ENCODE data around the gene ADAD2.
A peak's percentile ranks its signal among the peaks of the same experiment; 100 is the strongest.

Gene ADAD2

DNA sequence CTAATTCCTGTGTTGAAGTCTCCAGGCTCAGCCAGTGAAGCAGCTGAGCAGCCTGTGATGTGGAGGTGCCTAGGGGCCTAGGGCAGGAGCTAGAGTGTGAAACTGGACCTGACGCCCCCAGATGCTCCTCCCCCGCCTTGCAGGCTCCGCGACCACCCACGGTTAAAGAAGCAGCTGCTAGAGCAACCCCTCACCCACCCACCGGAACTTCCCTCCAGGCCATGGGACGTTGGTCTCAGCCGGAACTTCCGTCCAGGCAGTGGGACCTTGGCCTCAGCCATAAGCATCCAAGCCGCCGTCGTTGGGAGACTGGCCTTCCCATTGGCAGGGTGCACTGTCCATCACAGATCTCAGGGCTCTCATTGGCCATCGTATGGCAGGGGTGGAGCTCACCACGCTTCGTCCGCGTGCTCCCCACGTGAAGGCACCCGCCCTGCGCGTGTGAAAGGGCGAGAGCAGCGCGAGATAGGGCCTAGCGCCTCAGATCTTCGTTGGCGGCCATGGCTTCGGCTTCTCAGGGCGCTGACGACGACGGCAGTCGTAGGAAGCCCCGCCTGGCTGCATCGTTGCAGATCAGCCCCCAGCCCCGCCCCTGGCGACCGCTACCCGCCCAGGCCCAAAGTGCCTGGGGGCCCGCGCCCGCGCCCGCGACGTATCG, at the start of gene ADAD2:
Gene ADAD2 (plus strand): TSS at position 427 of the 658 bp plus-strand sequence. CDS start 74 bp downstream, at position 501.
- DNase-seq (ENCODE audit: low read depth): peak; percentile 28

DNA sequence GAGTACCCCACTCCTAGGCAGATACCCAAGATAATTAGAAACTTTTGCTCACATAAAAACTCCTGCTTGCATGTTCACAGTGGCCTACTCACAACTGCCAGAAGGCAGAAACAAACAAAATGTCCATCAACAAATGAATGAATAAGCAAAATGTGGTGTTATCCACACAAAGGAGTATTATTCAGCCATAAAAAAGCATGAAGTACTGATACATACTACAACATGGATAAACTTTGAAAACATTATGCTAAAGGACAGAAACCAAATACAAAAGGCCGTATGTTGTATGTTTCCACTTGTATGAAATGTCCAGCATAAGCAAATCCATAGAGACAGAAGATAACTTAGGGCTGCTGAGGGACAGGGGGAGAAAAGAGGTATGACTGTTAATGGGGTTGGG, 47.9 kb upstream of the ADAD2 start:
- no peak for DNase-seq (ENCODE audit: low read depth)

DNA sequence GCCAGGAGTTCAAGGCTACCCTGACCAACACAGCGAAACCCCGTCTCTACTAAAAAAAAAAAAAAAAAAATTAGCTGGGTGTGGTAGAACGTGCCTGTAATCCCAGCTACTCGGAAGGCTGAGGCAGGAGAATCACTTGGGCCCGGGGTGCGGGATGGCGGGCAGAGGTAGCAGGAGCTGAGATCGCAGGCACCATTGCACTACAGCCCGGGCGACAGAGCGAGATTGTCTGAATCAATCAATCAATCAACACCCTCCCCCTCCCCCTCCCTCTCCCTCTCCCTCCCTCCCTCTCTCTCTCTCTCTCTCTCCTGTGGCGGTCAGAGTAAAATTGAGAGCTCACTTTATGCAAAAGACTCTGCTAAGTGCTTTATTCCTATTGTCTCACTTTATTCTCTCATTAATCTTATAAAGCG, 47.2 kb upstream of the ADAD2 start:
- DNase-seq (ENCODE audit: low read depth): no peak

DNA sequence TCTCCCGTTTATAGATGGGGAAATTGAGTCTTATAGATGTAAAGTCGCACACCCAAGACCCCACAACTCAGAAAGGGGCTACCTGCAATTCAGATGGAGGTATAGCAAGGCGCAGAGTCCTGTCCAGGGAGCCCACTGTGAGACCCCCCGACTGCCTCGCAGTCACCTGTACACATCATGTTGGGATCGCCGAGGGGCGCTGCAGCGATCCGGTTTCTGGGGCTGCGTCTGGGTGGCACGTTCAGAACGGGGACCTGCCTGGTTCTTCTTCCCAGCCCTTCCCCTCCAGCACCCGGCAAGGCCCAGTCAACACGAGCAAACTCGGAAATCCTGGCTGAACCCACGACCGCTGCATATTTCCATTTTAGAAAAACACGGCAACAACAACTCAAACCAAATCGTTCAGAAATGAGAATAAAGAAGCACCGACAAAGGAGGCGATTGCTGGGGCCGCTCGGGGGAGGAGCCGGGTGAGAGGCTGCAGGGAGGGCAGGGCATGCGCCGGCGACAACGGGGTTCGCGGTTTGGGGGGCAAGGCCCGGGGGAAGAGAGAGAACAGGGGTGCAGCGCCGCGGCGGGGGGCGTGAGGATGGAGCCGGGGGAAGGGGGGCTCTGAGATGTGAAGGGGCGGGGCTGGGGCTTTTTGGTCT, 46.6 kb upstream of the ADAD2 start:
- DNase-seq (ENCODE audit: low read depth): peak; percentile 50

DNA sequence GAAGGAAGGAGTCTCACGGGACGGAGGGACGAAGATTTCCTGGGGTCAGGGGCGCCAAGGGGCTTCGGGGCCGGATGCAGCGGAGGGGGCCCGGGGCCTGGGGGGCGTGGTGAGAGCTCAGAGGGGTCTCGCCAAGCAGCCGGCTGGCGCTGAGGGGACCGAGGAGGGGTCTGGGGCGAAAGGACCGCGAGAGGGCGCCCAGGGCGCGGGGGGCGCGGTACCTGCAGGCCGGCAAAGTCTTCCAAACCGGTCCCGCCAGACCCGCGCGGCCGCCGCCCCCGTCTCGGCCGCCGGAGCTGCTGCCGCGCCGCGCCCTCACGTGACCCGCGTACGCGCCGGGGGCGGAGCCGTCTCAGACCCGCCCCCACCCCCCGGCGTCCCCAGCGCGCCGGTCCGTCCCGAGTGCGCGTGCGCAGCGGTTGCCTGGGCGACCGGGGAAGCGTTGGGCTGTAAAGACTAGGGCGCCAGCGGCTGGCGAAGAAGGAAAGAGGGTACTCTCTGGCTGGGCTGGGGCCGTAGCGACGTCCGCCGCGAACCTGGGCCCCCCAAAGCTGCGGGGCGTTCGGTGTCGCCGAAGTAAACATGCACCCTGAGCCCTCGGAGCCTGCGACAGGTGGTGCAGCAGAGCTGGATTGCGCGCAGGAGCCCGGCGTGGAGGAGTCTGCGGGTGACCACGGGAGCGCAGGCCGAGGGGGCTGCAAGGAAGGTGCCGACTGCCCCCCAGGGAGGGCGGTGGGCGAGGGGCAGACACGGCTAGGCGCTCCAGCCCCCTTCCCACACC, 45.9 kb upstream of the ADAD2 start, which contains the start of the genes DNAAF1 and HSDL1:
Gene DNAAF1 (plus strand): TSS at position 450 of the 781 bp plus-strand sequence. CDS start 133 bp downstream, at position 583.
Gene HSDL1 (minus strand): TSS at position 319 of the 781 bp plus-strand sequence. CDS start 13,856 bp downstream, outside the sequence.
- DNase-seq (ENCODE audit: low read depth): peak; percentile 90

DNA sequence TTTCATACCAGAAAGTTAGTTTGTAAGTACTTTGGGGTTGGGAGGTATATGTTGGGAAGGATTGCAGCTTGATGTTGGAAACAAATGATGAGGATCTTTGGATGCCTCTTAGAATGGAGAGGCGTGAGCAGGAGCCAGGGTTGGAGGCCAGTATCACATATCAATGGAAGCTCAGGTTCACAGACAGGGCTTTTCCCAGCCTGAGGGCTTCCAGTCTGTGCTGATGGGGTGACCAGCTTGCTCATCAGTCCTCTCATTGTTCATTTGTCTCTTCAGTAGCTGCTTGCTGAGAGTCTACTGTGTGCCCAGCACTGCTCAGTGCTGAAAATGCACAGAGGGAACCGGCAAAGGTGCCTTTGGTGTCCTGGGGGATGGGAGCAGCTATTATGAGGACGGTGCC, 40.0 kb upstream of the ADAD2 start:
- DNase-seq (ENCODE audit: low read depth): no peak

DNA sequence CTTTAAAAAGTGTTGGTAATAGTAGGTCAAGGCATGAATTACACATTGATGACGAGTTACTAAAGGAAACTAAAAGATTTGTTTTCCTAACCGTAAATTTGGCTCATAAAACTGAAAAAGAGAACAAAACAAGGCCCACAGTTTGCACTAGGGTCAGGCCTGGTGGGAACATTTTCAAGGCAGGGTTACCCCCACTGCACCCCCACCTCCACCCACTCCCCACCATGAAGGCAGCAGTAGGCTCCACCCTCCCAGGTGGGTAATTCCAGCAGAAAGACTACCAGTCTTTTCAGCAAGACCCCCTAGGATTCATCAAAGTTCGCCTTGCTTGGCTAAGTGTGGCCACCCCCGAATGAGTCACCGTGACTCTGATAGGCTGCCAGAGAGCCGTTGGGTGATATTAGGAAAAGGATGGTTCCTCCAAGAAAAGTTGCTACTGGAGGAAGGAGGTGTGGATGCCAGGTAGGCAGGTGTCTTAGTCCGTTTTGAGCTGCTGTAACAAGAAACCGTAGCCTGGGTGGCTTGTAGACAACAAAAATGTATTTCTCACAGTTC, 37.2 kb upstream of the ADAD2 start:
- peak; percentile 32 for DNase-seq (ENCODE audit: low read depth)

DNA sequence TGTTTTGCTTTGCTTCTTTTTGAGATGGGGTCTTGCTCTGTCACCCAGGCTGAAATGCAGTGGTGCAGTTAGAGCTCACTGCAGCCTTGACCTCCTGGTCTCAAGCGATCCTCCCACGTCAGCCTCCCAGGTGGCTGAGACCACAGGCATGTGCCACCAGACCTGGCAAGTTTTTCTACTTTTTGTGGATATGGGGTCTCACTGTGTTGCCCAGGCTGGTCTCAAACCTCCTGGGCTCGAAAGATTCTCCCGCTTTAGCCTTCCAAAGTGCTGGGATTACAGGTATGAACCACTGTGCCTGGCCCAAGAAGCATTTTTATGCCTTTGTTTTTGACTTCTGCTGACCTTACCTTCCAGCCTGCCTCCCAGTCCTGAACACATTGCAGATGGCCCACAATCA, 35.7 kb upstream of the ADAD2 start:
- no peak for DNase-seq (ENCODE audit: low read depth)

DNA sequence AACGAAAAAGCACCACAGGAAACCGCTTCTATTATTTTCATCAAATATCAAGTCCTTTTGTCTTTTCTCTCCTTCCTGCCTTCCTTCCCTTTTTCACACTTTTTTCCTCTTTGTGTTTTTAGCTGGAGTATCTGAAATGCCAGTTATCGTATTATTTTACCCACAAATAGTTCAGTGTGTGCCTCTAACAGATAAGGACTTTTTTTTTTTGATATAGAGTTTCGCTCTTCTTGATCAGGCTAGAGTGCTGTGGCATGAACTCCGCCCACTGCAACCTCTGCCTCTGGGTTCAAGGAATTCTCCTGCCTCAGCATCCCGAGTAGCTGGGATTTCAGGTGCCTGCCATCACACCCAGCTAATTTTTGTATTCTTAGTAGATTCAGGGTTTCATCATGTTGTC, 35.2 kb upstream of the ADAD2 start:
- DNase-seq (ENCODE audit: low read depth): no peak

DNA sequence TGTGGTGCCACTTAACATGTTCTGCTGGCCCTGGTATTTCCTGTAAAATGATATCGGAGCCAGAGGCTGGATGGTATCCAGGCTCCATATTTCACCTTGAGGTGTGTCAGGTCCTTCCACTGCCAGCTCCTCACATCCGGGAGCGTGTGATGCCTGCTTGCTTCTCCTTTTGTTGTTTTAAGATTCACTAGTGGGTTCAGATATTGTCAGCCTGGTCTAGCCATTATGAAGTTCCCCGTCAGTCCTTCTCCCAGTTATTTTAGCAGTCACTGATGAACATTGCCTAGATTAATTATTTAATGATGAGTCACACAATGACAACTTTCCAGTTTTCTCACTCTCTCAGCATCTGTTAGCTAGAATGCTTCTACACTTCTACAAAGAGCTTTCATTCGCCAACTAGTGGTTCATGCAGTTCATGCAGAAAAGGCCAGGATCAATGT, 34.6 kb upstream of the ADAD2 start:
- DNase-seq (ENCODE audit: low read depth): peak; percentile 25

DNA sequence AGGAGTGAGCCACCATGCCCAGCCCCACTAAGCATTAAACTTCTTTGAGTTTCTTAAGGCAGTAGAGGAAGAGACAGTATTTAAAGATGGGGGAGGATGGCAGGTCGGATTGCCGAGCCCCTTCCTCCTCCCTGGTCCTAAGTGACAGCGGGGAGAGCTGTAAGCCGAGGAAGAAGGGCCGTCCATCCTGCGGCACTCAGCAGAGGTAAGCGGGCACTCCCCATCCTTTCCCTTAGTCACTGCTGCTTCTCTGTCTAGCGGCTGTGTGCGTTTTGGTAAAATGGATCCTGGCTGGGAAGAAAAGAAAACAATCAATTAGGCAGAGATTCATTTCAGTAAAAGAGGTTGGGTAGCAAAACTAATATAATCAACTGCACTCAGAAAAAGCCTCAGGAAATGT, 31.9 kb upstream of the ADAD2 start:
- no peak for DNase-seq (ENCODE audit: low read depth)

DNA sequence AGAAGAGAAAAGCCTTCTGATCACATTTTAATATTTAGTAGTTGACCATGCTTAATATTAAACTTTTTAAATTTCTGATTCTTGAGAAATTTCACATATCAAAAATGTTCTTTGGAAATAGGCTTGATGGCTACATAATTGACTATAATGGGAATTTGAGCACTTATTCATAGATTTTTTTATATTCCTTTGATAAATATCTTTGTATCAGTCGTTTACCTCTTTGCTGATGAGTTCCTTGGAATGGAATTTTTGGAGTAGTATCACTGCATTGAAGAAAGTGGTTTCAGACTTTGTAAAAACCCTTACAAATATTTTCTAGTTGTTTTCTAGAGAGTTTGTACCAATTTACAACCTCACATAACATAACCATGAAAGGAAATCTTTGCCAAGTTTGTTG, 31.2 kb upstream of the ADAD2 start:
- DNase-seq (ENCODE audit: low read depth): no peak

DNA sequence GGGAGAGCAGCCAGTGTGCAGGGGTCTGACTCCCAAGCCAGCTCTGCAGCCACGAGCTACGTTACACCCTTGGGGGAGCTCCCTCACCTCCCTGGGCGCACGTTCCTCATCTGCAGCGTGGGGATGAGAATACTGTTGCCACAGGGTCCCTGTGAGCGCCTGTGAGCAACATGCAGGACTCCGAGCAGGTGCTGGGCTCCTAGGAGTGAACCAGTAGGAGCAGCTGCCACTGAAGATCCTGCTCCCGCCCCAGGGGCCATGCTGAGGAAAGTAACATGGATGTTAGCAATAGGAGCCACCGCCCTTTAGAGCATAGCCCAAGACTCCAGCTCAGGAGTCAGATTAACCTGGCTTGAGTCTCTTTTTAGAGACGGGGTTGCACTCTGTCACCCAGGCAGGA, 29.9 kb upstream of the ADAD2 start:
- no peak for DNase-seq (ENCODE audit: low read depth)

DNA sequence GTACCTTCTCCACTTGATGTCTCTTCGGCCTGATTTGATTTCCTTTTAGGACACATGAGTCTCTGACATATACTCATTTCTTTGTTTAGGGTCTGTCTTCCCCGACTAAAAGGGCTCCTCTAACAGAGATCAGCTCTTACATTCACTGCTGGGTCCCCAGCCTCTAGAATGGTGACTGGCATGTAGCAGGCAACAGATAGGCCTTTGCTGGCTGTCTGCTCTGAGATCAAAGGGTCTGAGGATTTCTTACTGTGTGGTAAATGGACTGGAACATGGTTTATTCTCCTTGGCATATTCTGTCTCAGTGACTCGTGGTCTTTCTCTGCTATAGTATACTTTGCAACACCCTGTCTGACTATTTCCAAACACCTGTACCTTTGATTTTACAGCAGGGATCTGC, 29.2 kb upstream of the ADAD2 start:
- no peak for DNase-seq (ENCODE audit: low read depth)

DNA sequence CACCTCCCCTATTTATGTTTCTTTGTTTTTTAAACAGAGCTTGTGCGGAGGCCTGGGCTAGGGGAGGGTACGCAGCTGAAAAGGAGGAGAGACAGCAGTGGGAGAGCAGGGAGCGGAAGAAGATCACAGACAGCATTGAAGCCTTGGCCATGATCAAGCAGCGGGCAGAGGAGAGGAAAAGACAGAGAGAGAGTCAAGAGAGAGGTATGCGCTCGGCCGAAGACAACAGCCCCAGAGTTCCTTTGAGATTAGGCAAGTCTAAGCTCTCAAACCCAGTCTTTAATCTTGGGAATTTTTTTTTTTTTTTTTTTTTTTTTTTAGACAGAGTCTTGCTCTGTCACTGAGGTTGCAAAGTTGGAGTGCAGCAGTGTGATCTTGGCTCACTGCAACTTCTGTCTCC, 25.2 kb upstream of the ADAD2 start:
- no peak for DNase-seq (ENCODE audit: low read depth)

DNA sequence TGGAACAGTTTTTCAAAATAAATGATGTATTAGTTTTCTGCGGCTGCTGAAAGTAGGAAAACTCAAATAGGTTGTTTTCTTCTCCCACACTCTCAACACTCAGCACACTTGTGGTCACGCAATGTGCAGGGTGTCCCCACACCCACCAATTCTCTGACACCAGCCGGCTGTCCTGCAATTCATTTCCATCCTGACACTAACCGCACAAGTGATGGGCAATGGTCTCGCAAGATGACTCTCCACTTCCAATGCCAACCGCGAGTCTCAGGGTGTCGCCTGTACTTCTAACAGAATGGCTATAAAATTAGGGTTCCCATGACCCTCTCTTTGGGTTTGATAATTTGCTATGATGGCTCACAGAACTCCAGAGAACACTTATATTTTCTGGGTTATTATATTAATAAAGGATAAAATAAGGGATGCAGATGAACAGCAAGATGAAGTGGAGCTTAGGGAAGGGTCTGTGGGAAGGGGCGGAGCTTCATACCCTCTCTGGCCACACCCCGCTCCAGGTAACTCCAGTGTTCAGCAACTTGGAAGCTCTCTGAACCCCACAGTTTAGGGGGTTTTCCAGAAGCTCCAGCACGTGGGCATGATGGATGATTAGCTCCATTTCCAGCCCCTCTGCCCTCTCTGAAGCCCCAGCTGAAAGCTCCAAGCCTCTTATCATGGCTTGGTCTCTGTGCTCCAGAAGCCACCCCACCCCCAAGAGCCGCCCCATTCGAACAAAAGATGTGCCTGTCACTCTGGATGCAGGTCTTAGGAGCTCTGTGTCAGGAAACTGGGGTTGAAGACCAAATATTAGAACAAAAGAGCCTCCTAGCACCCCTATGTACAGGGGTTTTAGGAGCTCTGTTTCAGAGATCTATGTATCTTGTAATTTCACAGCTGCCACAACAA, 23.9 kb upstream of the ADAD2 start:
- no peak for DNase-seq (ENCODE audit: low read depth)

DNA sequence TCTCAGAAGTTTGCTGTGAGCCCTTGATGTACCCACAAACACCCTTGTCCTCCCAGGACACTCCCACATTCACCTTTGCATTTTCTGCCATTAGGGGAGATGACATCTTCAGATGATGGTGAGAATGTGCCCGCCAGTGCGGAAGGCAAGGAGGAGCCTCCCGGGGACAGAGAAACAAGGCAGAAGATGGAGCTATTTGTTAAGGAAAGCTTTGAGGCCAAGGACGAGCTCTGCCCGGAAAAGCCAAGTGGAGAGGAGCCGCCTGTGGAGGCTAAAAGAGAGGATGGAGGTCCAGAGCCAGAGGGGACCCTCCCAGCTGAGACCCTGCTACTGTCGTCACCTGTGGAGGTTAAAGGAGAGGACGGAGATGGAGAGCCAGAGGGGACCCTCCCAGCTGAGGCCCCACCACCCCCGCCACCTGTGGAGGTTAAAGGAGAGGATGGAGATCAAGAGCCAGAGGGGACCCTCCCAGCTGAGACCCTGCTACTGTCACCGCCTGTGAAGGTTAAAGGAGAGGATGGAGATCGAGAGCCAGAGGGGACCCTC, 21.1 kb upstream of the ADAD2 start:
- DNase-seq (ENCODE audit: low read depth): no peak

DNA sequence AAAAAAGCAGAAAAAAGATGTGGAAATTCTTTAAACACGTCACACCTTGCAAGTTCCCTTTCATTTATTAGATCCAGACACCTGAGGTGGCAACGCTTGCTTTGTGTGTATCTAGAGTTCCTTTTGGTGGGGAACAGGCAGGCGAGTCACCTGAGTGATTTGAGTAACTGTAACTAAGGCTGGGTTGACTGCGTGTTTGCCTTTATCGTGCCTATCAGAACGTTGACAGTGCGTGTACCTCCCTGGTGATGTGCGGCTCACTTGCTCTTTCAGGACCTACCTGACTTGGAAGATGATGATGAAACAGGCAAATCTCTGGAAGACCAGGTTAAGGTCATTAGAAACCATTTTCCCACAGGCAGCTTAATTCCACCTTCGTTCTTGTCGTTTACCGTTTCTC, 16.6 kb upstream of the ADAD2 start:
- DNase-seq (ENCODE audit: low read depth): no peak

DNA sequence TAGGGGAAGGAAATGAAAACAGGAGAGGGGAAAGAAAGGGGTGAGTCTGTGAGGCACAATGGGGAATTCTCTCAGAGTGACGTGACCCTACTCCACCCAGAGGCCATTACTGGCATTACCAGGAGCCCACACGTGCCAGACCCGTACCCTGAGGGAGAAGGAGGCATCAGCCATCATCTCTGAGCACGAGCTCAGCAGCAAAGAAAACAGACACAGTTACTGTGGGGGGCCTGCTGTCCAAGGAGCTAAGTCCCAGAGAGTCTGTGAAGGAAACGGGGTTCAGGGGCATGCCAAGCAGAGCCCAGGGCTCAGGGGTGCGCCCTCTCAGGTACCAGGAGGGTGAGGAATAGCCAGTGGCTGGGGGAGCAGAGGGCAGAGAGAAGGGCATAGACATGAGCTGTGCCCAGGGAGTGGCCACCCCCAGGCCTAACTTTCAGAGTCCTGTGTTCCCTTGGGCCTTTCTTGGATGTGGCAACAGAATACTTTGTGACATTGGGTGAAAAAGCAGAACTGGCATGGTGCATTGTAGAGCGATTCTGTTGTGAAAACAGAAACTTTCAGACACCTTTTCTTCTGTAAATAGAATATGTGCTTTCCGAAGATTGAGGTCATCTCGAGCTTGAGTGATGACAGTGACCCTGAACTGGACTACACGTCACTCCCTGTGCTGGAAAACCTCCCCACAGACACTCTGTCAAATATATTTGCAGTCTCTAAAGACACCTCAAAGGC, 15.4 kb upstream of the ADAD2 start:
- DNase-seq (ENCODE audit: low read depth): no peak
